ENCODE measurements around the gene GPATCH4.
"Not testable (repeated sequence)": the region's sequence is repeated elsewhere in the genome, so short reads cannot be mapped to it uniquely, and the experiment has no call there.

Gene GPATCH4

GRCh38 chr1:156601122-156601830 lies at the start of gene GPATCH4:
GPATCH4 (minus strand) TSS chr1:156601479.
- peak; percentile 94 for DNase-seq

- DNase-seq, result no peak
Measured at GRCh38 chr1:156648951-156649350, 47.7 kb upstream of the GPATCH4 start.

DNA sequence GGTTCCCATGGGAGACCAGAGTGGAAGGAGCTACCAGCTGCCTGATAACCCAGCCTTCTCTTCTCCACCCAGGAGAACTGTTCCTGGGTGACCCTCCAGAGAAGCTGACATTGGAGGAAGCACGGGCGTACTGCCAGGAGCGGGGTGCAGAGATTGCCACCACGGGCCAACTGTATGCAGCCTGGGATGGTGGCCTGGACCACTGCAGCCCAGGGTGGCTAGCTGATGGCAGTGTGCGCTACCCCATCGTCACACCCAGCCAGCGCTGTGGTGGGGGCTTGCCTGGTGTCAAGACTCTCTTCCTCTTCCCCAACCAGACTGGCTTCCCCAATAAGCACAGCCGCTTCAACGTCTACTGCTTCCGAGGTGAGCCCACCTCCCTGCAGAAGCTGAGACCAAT lies 47.2 kb upstream of the GPATCH4 start:
- no peak for DNase-seq

GRCh38 chr1:156647351-156647750 lies 46.1 kb upstream of the GPATCH4 start:
- no peak for DNase-seq

- DNase-seq, result no peak
Measured at GRCh38 chr1:156646738-156647211, 45.5 kb upstream of the GPATCH4 start.

DNA sequence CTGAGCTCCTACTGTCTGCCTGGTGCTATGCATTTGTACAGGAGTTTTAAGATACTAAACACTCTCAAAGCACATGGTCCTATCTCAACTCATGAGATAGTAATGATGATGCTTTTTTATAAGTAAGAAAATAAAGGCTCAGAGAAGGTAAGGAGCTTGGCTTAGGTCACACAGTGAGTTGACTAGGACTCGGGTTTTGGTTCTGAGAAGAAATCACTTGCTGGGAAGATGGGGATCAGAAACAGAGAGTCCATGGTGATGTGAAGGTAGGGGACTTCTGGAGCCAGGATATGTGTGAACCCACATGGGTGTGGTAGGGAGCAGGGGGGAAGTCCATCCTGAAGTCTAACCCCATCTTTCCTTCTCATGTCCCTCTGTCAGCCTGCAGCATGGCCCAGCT lies 44.4 kb upstream of the GPATCH4 start:
- DNase-seq, result no peak

DNA sequence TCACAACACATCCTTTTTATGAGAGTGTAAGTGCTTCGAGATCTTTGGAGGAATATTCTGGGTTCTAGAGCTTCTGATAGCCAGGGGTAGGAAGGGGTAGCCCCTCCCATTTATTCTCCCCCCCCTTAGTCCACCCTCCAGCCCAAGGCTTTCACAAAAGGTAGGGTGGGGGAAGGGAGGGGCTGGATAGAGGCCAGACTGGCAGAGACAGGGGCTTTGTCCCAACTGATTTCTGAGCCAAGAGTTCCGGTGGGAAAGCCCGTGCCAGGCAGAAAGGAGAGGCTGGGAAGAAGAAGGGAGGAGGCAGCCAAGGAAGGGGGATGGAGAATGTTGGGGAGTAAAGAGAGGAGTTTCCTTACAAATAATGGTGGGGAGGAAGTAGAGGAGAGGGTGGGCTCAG lies 43.8 kb upstream of the GPATCH4 start:
- DNase-seq, result no peak

DNA sequence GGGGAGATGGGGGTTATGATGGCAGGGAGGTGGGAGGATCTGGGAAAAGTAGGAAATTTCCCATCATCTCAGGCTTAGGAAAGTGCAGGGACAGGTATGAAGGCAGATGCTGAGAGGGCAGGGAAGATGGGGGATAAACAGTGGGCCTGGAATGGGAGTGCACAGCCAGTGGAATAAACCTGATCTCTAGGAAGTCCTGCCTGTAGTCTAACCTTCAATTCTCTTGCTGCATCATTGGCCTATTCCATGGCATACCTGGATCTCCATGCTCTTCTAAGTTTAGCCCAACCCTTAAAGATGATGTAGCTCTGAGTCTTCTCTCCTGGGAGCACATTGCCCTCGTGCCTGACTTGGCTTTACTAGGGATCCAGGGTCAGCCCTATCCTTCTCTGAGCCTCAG lies 43.4 kb upstream of the GPATCH4 start:
- DNase-seq, result no peak

GRCh38 chr1:156644146-156644545 lies 42.9 kb upstream of the GPATCH4 start:
- no peak for DNase-seq

- DNase-seq, result peak; percentile 36
Measured at GRCh38 chr1:156643778-156644092, 42.5 kb upstream of the GPATCH4 start.

GRCh38 chr1:156643049-156643777 lies 41.9 kb upstream of the GPATCH4 start:
- DNase-seq, result peak; percentile 42

GRCh38 chr1:156642265-156643048 lies 41.2 kb upstream of the GPATCH4 start:
- peak; percentile 48 for DNase-seq

DNA sequence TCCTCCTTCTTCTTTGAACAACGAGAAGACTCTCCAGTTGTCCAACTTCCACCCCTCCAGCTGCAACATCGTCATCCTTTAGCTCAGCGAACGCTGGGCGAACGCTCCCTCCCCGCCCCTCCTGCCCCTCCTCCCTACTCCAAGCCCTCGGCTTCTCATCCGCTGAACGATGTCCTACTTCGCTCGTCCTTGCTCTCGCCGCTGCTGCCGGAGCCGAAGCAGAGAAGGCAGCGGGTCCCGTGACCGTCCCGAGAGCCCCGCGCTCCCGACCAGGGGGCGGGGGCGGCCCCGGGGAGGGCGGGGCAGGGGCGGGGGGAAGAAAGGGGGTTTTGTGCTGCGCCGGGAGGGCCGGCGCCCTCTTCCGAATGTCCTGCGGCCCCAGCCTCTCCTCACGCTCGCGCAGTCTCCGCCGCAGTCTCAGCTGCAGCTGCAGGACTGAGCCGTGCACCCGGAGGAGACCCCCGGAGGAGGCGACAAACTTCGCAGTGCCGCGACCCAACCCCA lies 40.5 kb upstream of the GPATCH4 start, which contains the start of gene BCAN:
Gene BCAN, plus strand, starts transcription at position 357 of the 504 bp plus-strand sequence. CDS start 3,938 bp downstream, outside the sequence.
- peak; percentile 81 for DNase-seq

GRCh38 chr1:156640842-156641706 lies 39.8 kb upstream of the GPATCH4 start:
- DNase-seq, result peak; percentile 51

- DNase-seq, result peak; percentile 43
Measured at GRCh38 chr1:156639601-156640101, 38.4 kb upstream of the GPATCH4 start.

GRCh38 chr1:156638189-156638985 lies 37.1 kb upstream of the GPATCH4 start:
- no peak for DNase-seq

- DNase-seq, result no peak
Measured at GRCh38 chr1:156632355-156632754, 31.1 kb upstream of the GPATCH4 start.

DNA sequence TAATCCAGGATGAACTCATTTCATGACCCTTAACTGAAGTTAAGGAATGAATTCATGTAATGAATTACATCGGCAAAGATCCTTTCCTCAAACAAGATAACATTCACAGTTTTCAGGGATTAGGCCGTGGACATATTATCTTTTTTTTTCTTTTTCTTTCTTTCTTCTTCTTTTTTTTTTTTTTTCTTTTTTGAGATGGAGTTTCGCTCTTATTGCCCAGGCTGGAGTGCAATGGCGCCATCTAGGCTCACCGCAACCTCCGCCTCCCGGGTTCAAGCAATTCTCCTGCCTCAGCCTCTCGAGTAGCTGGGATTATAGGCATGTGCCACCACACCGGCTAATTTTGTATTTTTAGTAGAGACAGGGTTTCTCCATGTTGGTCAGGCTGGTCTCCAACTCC lies 29.9 kb upstream of the GPATCH4 start:
- not testable (repeated sequence) for DNase-seq

DNA sequence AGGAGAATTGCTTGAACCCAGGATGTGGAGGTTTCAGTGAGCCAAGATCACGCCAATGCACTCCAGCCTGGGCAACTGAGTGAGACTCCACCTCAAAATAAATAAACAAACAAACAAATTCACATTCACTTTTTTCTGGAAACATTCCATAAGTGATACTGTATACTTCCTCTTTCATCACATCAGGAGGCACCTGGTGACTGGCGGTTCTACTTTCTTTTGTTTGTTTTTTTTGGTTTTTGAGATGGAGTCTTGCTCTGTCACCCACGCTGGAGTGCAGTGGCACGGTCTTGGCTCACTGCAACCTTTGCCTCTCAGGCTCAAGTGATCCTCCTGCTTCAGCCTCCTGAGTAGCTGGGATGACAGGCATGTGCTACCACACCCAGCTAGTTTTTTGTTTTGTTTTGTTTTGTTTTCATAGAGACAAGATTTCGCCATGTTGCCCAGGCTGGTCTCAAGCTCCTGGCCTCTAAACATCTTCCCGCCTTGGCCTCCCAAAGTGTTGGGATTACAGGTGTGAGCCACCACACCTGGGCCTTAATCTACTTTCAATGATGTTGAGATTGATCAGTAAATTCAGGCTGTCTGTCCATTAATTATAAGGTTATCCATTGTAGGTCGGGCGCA lies 28.7 kb upstream of the GPATCH4 start:
- no peak for DNase-seq

- DNase-seq, result peak; percentile 87
Measured at GRCh38 chr1:156627313-156627880, 26.1 kb upstream of the GPATCH4 start.

All from DMS53 (cell line).